Measurements from ENCODE around the gene MAGEB3. TPM values are rescaled to one million over a fixed set of nuclear protein-coding genes. Genes with fewer than 3 reads are reported as not detected.

MAGEB3 gene
- total RNA-seq, 2 experiments from 2014 or later = not detected

Other genes with a start within 250 kb of the MAGEB3 start
- not detected for gene MAGEB2, start 15.1 kb upstream of the MAGEB3 start, total RNA-seq
- gene MAGEB4, start 11.3 kb downstream of the MAGEB3 start, total RNA-seq = not detected
- not detected for gene MAGEB1, start 16.5 kb downstream of the MAGEB3 start, total RNA-seq
- gene NR0B1, start 78.7 kb downstream of the MAGEB3 start, total RNA-seq = not detected

All from activated CD8-positive, alpha-beta memory T cell treated with anti-CD3 and anti-CD28 coated beads, Interleukin-2, amount 10 ng/mL, durations not matched to agents 7 days and 5 days (primary cell).